K562 (cell line): ENCODE data around the gene YWHAB. TPM values are rescaled to one million over a fixed set of nuclear protein-coding genes. Genes with fewer than 3 reads are reported as not detected.

Experiments
- ATAC-seq: fragments of 200-7000 bp; cut with Tn5 transposase; 3 replicates; pipeline ENCODE4 v1.9.1; 2020; ENCODE audit warnings: moderate library complexity
- BruUV-seq: library from RNA; stranded (reverse); fragments of 400-500 nt; replicated peaks from 2 replicates; lab custom pipeline; 2021; lab: Mats Ljungman, UMichigan
- CTCF ChIA-PET: fragments of 300-600 bp; formaldehyde crosslinking; extraction: SDS; loops from one replicate; lab custom pipeline; 2021; ENCODE audit warnings: low intra/inter-chr PET ratio; lab: Yijun Ruan, JAX
- POLR2A ChIA-PET: fragments of 300-600, 350-650 bp; sonication (Branson Sonifier 250); formaldehyde crosslinking; extraction: SDS; loops from one replicate; lab custom pipeline; 2021; ENCODE audit warnings: antibody characterized with exemption, inconsistent platforms; lab: Yijun Ruan, JAX
- DNase-seq, 4 experiments: peaks; one replicate each; pipeline versions ENCODE4 v3.0.0 to v3.0.0-alpha.2; 2011 to 2018; ENCODE audit warnings: low spot score in 3 of 4, mixed read lengths in 3 of 4; ENCODE audit errors: extremely low read depth in 1 of 4
- FAIRE-seq: peaks from 2 replicates; lab custom pipeline; 2011; peaks lifted over from hg19 to GRCh38; lab: Jason Lieb, UNC
- H2AFZ ChIP-seq: 2 replicates; pipeline ENCODE4 v1.6.0; 2011; ENCODE audit warnings: low read depth, low read length, control low read depth, inconsistent platforms
- H3K27ac ChIP-seq: fragments of 200-600 bp; 3 replicates; pipeline ENCODE4 v1.8.0; 2011; ENCODE audit warnings: low read depth, mild to moderate bottlenecking, control low read depth, inconsistent platforms, low read length, moderate library complexity, mixed read lengths; ENCODE audit errors: extremely low read depth
- H3K27me3 ChIP-seq, 2 experiments: fragments of 300-600 bp in 1 of 2; 2 replicates in 1 of 2; 3 replicates in 1 of 2; pipeline versions ENCODE4 v1.6.0 to v1.8.0; 2011; ENCODE audit warnings: inconsistent platforms in 2 of 2, low read length in 2 of 2, mild to moderate bottlenecking in 1 of 2, mixed read lengths in 1 of 2, moderate library complexity in 1 of 2; ENCODE audit not compliant: control insufficient read depth in 2 of 2, insufficient read depth in 2 of 2
- H3K36me3 ChIP-seq: fragments of 300-600 bp; 3 replicates; pipeline ENCODE4 v1.8.0; 2011; ENCODE audit warnings: mild to moderate bottlenecking, low read length, inconsistent platforms; ENCODE audit not compliant: control insufficient read depth, insufficient read depth
- H3K4me1 ChIP-seq, 2 experiments: fragments of 200-600 bp in 1 of 2; replicated peaks in 1 of 2; 2 replicates in 1 of 2; 3 replicates in 1 of 2; pipeline versions ENCODE4 v1.5.1 to v1.8.0; 2011; ENCODE audit warnings: inconsistent platforms in 2 of 2, low read length in 2 of 2, mild to moderate bottlenecking in 1 of 2, mixed read lengths in 1 of 2, moderate library complexity in 1 of 2; ENCODE audit not compliant: control insufficient read depth in 2 of 2, insufficient read depth in 2 of 2
- H3K4me2 ChIP-seq: 2 replicates; pipeline ENCODE4 v1.6.1; 2011; ENCODE audit warnings: low read length, control low read depth, inconsistent platforms, mixed read lengths; ENCODE audit not compliant: insufficient read depth
- H3K4me3 ChIP-seq: fragments of 200-600 bp; sonication (generic), shearing (Covaris generic); 2 replicates; pipeline ENCODE4 v1.5.1; 2016; ENCODE audit warnings: control low read depth, inconsistent platforms
- H3K79me2 ChIP-seq: fragments of 200-600 bp; 3 replicates; pipeline ENCODE4 v1.8.0; 2011; ENCODE audit warnings: low read length, inconsistent platforms; ENCODE audit not compliant: control insufficient read depth, insufficient read depth
- H3K9ac ChIP-seq, 2 experiments: 2 replicates each; pipeline versions ENCODE4 v1.6.0 to v1.6.1; 2011; ENCODE audit warnings: low read depth in 2 of 2, low read length in 2 of 2, control low read depth in 1 of 2, inconsistent platforms in 1 of 2, mild to moderate bottlenecking in 1 of 2, mixed read lengths in 1 of 2; ENCODE audit not compliant: insufficient read depth in 1 of 2
- H3K9me1 ChIP-seq: one replicate; pipeline ENCODE4 v1.6.0; 2011; ENCODE audit warnings: inconsistent platforms, mild to moderate bottlenecking, low read length, moderate library complexity; ENCODE audit not compliant: control insufficient read depth, insufficient read depth
- H3K9me3 ChIP-seq: replicated peaks from 2 replicates; pipeline ENCODE4 v1.5.1; 2011; ENCODE audit warnings: low read depth, low read length, inconsistent platforms; ENCODE audit not compliant: control insufficient read depth, insufficient read depth
- H4K20me1 ChIP-seq: replicated peaks from 2 replicates; pipeline ENCODE4 v1.6.1; 2011; ENCODE audit warnings: low read length, inconsistent platforms, mixed read lengths; ENCODE audit not compliant: control insufficient read depth, insufficient read depth
- ESRRA ChIP-seq: fragments of 450-650 bp; IDR thresholded peaks from 2 replicates; pipeline ENCODE4 v1.6.1; 2014; ENCODE audit warnings: low read depth, mild to moderate bottlenecking, moderate library complexity, borderline replicate concordance
- FOXM1 ChIP-seq, 2 experiments: fragments of 450-650 bp in 1 of 2; sonication (generic) in 1 of 2; formaldehyde crosslinking in 1 of 2; IDR thresholded peaks; 2 replicates each; pipeline versions ENCODE4 v1.6.1 to v1.9.0; 2017 to 2022; ENCODE audit warnings: low read depth in 2 of 2, mild to moderate bottlenecking in 2 of 2, missing genetic modification reagents in 1 of 2, moderate library complexity in 1 of 2
- GTF2A2 ChIP-seq: IDR thresholded peaks from 2 replicates; pipeline ENCODE4 v1.6.1; 2016; ENCODE audit warnings: mild to moderate bottlenecking, missing genetic modification characterization, missing compliant biosample characterization
- ZFP1 ChIP-seq: fragments of 450-650 bp; formaldehyde crosslinking; IDR thresholded peaks from 2 replicates; pipeline ENCODE4 v1.4.0; 2020; ENCODE audit warnings: mild to moderate bottlenecking, mixed read lengths
- WGBS: fragments of 100-300 bp; shearing (Covaris generic); methylation state at CpG from one replicate; pipeline ENCODE4 v1.1.6; 2016; ENCODE audit warnings: low coverage, mixed read lengths; ENCODE audit not compliant: insufficient coverage; ENCODE audit errors: missing lambda C conversion rate; 5-methylcytosine and 5-hydroxymethylcytosine counted together
- in situ Hi-C: fragments of 300-500 bp; cut with MboI; formaldehyde crosslinking; loops from 4 replicates; pipeline ENCODE4 v1.15.0; 2018; ENCODE audit warnings: inconsistent platforms, mixed read lengths
- intact Hi-C: fragments of 100-400 bp; cut with micrococcal nuclease; formaldehyde crosslinking; loops from 2 replicates; pipeline ENCODE4 v1.14.2; 2022
- polyA plus RNA-seq, 8 experiments: library from polyadenylated mRNA; depleted of rRNA in 4 of 8; stranded (reverse) in 5 of 8; unstranded in 3 of 8; fragments of >200 nt; fragmentation: Nextera tagmentation in 2 of 8; fragmentation: Illumina TruSeq in 1 of 8; extraction: Ambion mirVana in 2 of 8; extraction: Trizol in 1 of 8; gene quantifications; 2 replicates each; pipeline versions ENCODE4 v1.2.1 to v1.2.3, GENCODE V29; 2011 to 2014; ENCODE audit warnings: inconsistent platforms in 1 of 8, missing spikeins in 1 of 8
- total RNA-seq, 7 experiments: library from RNA; depleted of rRNA in 6 of 7; stranded (reverse); fragments of >200 nt in 6 of 7; fragmentation: Illumina TruSeq in 2 of 7; extraction: Trizol in 2 of 7; gene quantifications; 2 replicates each; pipeline versions ENCODE4 v1.2.1 to v1.2.3, GENCODE V29; 2011 to 2021; ENCODE audit warnings: low replicate concordance in 1 of 7
- TF ChIP-seq, protein P1 (sequence below): fragments of 250-450 bp; sonication (Bioruptor Pico); IDR thresholded peaks from 2 replicates; pipeline ENCODE4 v1.8.0; 2021; ENCODE audit warnings: moderate library complexity, mild to moderate bottlenecking, inconsistent platforms
- TF ChIP-seq, protein P2 (sequence below): sonication (generic); formaldehyde crosslinking; IDR thresholded peaks from 2 replicates; pipeline ENCODE4 v1.8.1; 2023; ENCODE audit warnings: missing genetic modification reagents, mild to moderate bottlenecking, borderline replicate concordance
- TF ChIP-seq, protein P3 (sequence below): fragments of 450-650 bp; IDR thresholded peaks from 2 replicates; pipeline ENCODE4 v1.6.1; 2016; ENCODE audit warnings: mild to moderate bottlenecking

Gene YWHAB
- total and polyA plus RNA-seq, 9 of the 15 experiments (the other 6 are each of a cell fraction or from before 2014, with no cell fraction given): 60.6 to 185 (median 96.1) TPM

DNA sequence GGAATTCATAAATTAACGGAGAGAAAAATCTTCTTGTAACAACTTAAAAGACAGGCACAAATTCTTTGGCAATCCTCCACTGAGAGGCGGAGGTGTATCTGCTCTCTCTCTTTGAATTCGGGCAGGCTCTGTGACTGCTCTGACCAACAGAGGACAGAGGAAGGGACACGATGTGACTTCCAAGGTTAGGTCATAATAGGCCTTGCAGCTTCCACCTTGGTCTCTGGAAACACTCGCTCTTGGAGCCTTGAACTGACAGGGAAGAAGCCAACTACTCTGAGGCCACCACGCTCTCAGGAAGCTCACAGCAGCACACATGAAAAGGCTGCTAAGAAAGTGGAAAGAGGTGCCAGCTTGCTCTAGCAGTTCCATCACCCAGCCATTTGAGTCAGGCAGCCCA is 59.8 kb downstream of the YWHAB start (continued):
- TF ChIP-seq FOXM1 (IDR thresholded peaks at IDR 0.05; ENCODE audit: low read depth) (no peak), FOXM1 (CRISPR knock-in tag; IDR thresholded peaks at IDR 0.05; ENCODE audit: low read depth) (no peak), ZFP1 (CRISPR knock-in tag) (no peak)
- TF ChIP-seq, protein P1, sequence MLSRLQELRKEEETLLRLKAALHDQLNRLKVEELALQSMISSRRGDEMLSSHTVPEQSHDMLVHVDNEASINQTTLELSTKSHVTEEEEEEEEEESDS (CRISPR knock-in tag): no peak

DNA sequence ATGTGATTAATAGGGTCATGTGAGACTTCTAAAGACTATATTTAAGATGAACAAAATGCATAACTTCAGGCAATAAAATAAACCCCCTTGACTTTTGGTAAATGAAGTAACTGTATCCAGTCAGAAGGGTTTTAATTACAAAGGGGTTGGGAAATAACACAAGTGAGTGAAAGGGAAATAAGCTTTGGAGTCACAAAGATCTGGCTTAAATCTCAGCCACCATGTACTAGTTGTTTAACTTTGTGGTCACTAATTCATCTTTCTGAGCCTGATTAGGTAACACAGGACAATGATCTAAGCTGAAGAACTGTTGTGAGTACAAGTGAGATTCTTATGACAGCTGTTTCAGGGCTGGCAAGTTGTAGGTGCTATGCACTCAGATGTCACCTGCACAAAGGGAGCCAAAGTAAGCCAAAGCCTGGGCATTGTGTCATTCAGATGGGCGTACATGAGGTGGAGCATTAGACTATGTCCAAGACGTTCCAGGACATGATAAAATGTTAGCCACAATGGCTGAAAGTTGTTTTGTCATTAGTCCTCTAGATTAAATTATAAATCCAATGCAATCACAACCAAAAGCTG is 60.9 kb downstream of the YWHAB start:
- ChIA-PET CTCF (interaction anchor here (0.5 kb wide), 1 partner anchor 20 kb away, joined by 3 read pairs; the partner anchor contains the start of gene STK4), POLR2A (interaction anchor here (1.0 to 4.5 kb wide), 6 partner anchors 8 to 98 kb away, joined by 4 to 21 read pairs (median 6); partner anchors contain the start of genes PABPC1L, TOMM34 and YWHAB)
- Histone ChIP-seq H3K4me1 (no peaks in the 10 kb centered on the region), H3K9me1 (no peaks in the 10 kb centered on the region), H4K20me1 (peaks cover 11% of the 10 kb centered on the region), H2AFZ (no peak overlapping the region), H3K9me3 (no peaks in the 10 kb centered on the region), H3K79me2 (no peaks in the 10 kb centered on the region), H3K27me3 (no peaks in the 10 kb centered on the region), H3K4me3 (no peak overlapping the region), H3K36me3 (peaks cover 99% of the 10 kb centered on the region), H3K27ac (no peak overlapping the region), H3K4me2 (no peak overlapping the region), H3K9ac (no peak overlapping the region)
- DNase-seq (no peak), FAIRE-seq (no peak), ATAC-seq (no peak)
- in situ Hi-C loops: no loop called here
- 63% methylated on average over 2 of the region's 2 CpGs for WGBS
- no TSS peak for BruUV-seq
- intact Hi-C loops: no loop called here
- TF ChIP-seq GTF2A2: no peak
- TF ChIP-seq, protein P2, sequence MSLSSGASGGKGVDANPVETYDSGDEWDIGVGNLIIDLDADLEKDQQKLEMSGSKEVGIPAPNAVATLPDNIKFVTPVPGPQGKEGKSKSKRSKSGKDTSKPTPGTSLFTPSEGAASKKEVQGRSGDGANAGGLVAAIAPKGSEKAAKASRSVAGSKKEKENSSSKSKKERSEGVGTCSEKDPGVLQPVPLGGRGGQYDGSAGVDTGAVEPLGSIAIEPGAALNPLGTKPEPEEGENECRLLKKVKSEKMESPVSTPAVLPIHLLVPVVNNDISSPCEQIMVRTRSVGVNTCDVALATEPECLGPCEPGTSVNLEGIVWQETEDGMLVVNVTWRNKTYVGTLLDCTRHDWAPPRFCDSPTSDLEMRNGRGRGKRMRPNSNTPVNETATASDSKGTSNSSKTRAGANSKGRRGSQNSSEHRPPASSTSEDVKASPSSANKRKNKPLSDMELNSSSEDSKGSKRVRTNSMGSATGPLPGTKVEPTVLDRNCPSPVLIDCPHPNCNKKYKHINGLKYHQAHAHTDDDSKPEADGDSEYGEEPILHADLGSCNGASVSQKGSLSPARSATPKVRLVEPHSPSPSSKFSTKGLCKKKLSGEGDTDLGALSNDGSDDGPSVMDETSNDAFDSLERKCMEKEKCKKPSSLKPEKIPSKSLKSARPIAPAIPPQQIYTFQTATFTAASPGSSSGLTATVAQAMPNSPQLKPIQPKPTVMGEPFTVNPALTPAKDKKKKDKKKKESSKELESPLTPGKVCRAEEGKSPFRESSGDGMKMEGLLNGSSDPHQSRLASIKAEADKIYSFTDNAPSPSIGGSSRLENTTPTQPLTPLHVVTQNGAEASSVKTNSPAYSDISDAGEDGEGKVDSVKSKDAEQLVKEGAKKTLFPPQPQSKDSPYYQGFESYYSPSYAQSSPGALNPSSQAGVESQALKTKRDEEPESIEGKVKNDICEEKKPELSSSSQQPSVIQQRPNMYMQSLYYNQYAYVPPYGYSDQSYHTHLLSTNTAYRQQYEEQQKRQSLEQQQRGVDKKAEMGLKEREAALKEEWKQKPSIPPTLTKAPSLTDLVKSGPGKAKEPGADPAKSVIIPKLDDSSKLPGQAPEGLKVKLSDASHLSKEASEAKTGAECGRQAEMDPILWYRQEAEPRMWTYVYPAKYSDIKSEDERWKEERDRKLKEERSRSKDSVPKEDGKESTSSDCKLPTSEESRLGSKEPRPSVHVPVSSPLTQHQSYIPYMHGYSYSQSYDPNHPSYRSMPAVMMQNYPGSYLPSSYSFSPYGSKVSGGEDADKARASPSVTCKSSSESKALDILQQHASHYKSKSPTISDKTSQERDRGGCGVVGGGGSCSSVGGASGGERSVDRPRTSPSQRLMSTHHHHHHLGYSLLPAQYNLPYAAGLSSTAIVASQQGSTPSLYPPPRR (CRISPR knock-in tag): no peak
- TF ChIP-seq, protein P3, sequence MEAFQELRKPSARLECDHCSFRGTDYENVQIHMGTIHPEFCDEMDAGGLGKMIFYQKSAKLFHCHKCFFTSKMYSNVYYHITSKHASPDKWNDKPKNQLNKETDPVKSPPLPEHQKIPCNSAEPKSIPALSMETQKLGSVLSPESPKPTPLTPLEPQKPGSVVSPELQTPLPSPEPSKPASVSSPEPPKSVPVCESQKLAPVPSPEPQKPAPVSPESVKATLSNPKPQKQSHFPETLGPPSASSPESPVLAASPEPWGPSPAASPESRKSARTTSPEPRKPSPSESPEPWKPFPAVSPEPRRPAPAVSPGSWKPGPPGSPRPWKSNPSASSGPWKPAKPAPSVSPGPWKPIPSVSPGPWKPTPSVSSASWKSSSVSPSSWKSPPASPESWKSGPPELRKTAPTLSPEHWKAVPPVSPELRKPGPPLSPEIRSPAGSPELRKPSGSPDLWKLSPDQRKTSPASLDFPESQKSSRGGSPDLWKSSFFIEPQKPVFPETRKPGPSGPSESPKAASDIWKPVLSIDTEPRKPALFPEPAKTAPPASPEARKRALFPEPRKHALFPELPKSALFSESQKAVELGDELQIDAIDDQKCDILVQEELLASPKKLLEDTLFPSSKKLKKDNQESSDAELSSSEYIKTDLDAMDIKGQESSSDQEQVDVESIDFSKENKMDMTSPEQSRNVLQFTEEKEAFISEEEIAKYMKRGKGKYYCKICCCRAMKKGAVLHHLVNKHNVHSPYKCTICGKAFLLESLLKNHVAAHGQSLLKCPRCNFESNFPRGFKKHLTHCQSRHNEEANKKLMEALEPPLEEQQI: no peak
- no peak for TF ChIP-seq ESRRA
